OCI-LY1 (cell line): ENCODE results near the gene SMPD3.

Source experiments
- H2AFZ ChIP-seq: fragments of 200-600 bp; sonication (generic), shearing (Covaris generic); 2 replicates; pipeline ENCODE4 v1.6.0; 2014; ENCODE audit warnings: antibody characterized with exemption, mild to moderate bottlenecking, low read length
- H3F3A ChIP-seq: fragments of 200-600 bp; sonication (generic), shearing (Covaris generic); 2 replicates; pipeline ENCODE4 v1.6.0; 2014; ENCODE audit warnings: mild to moderate bottlenecking, antibody characterized with exemption, low read length, moderate library complexity; ENCODE audit not compliant: insufficient read depth
- H3K27ac ChIP-seq: fragments of 200-600 bp; sonication (generic); 2 replicates; pipeline ENCODE4 v1.5.1; 2014; ENCODE audit warnings: low read length, mixed run types, mild to moderate bottlenecking, low read depth; ENCODE audit not compliant: poor library complexity, severe bottlenecking
- H3K27me3 ChIP-seq: fragments of 200-600 bp; sonication (generic); 2 replicates; pipeline ENCODE4 v1.6.0; 2014; ENCODE audit warnings: antibody characterized with exemption, mild to moderate bottlenecking, low read length, moderate library complexity; ENCODE audit not compliant: insufficient read depth
- H3K36me3 ChIP-seq: fragments of 200-600 bp; sonication (generic); 2 replicates; pipeline ENCODE4 v1.6.1; 2014; ENCODE audit warnings: mild to moderate bottlenecking, antibody characterized with exemption, low read length, moderate library complexity, mixed read lengths; ENCODE audit not compliant: insufficient read depth
- H3K4me1 ChIP-seq: fragments of 200-600 bp; sonication (generic); 2 replicates; pipeline ENCODE4 v1.5.1; 2014; ENCODE audit warnings: mild to moderate bottlenecking, low read length, moderate library complexity; ENCODE audit not compliant: insufficient read depth, severe bottlenecking
- H3K4me2 ChIP-seq: fragments of 200-600 bp; sonication (generic), shearing (Covaris generic); 2 replicates; pipeline ENCODE4 v1.6.1; 2014; ENCODE audit warnings: low read length
- H3K4me3 ChIP-seq: fragments of 200-600 bp; sonication (generic); 2 replicates; pipeline ENCODE4 v1.5.1; 2014; ENCODE audit warnings: low read length, low read depth, mild to moderate bottlenecking, mixed read lengths; ENCODE audit not compliant: poor library complexity, severe bottlenecking
- H3K79me2 ChIP-seq: fragments of 200-600 bp; shearing (Covaris generic); 2 replicates; pipeline ENCODE4 v1.6.1; 2016; ENCODE audit warnings: mixed run types, low read length, mixed read lengths; ENCODE audit not compliant: insufficient read depth
- H3K9ac ChIP-seq: fragments of 200-600 bp; sonication (generic), shearing (Covaris generic); 2 replicates; pipeline ENCODE4 v1.6.1; 2014; ENCODE audit warnings: mild to moderate bottlenecking, low read length, mixed read lengths
- H3K9me2 ChIP-seq: fragments of 200-600 bp; sonication (generic), shearing (Covaris generic); 2 replicates; pipeline ENCODE4 v1.6.1; 2014; ENCODE audit warnings: low read depth, mild to moderate bottlenecking, low read length, mixed read lengths
- H3K9me3 ChIP-seq: fragments of 200-600 bp; shearing (Covaris generic); 2 replicates; pipeline ENCODE4 v1.6.1; 2014; ENCODE audit warnings: low read length, mixed read lengths
- H4K20me1 ChIP-seq: fragments of 200-600 bp; sonication (generic), shearing (Covaris generic); 2 replicates; pipeline ENCODE4 v1.6.0; 2016; ENCODE audit warnings: mild to moderate bottlenecking, low read length; ENCODE audit not compliant: insufficient read depth
- EZH2 ChIP-seq: fragments of 200-600 bp; sonication (generic), shearing (Covaris generic); IDR thresholded peaks from 2 replicates; pipeline ENCODE4 v1.8.0; 2017; ENCODE audit warnings: borderline replicate concordance, mixed run types, mild to moderate bottlenecking, antibody characterized with exemption, low read length, moderate library complexity, mixed read lengths
- TF ChIP-seq, protein P1 (sequence below): fragments of 200-600 bp; sonication (generic), shearing (Covaris generic); IDR thresholded peaks from 2 replicates; pipeline ENCODE4 v1.5.1; 2017; ENCODE audit warnings: mild to moderate bottlenecking, antibody characterized with exemption, low read length, moderate library complexity, mixed read lengths

The SMPD3 gene

DNA sequence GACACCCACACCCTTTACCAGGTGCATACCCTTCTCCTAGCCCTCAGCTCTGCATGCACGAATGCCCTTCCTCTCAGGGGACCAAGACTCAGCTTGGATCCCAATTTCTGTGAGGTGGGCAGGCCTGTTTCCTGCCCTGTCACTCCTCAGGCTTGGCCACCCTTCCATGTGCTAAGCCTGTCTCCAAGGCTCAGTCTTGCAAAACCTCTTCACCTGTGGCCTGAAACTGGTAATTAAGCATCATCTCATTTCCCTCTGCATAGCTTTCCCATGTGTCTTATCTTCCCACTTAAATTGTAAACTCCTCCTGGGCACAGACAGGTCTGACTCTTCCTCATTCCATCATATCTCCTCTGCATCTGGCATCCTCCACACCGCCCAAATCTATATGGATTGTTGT lies 31.0 kb upstream of the SMPD3 start:
- no peaks in the 10 kb centered on the region for H4K20me1 ChIP-seq

GRCh38 chr16:68478526-68479250 lies 30.4 kb upstream of the SMPD3 start:
- no peak for TF ChIP-seq EZH2
- TF ChIP-seq, protein P1, sequence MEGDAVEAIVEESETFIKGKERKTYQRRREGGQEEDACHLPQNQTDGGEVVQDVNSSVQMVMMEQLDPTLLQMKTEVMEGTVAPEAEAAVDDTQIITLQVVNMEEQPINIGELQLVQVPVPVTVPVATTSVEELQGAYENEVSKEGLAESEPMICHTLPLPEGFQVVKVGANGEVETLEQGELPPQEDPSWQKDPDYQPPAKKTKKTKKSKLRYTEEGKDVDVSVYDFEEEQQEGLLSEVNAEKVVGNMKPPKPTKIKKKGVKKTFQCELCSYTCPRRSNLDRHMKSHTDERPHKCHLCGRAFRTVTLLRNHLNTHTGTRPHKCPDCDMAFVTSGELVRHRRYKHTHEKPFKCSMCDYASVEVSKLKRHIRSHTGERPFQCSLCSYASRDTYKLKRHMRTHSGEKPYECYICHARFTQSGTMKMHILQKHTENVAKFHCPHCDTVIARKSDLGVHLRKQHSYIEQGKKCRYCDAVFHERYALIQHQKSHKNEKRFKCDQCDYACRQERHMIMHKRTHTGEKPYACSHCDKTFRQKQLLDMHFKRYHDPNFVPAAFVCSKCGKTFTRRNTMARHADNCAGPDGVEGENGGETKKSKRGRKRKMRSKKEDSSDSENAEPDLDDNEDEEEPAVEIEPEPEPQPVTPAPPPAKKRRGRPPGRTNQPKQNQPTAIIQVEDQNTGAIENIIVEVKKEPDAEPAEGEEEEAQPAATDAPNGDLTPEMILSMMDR: no peak
- Histone ChIP-seq H3K36me3 (no peaks in the 10 kb centered on the region; the same call in 1 of the 2 replicates), H3K4me1 (no peaks in the 10 kb centered on the region), H3K79me2 (no peaks in the 10 kb centered on the region), H3K4me2 (no peak overlapping the region), H3K9me2 (no peaks in the 10 kb centered on the region), H3K27me3 (no peaks in the 10 kb centered on the region; the same call in 1 of the 2 replicates), H3K9me3 (no peaks in the 10 kb centered on the region), H3K9ac (no peak overlapping the region), H3F3A (no peaks in the 10 kb centered on the region), H2AFZ (no peak overlapping the region), H3K27ac (no peak overlapping the region), H4K20me1 (no peaks in the 10 kb centered on the region), H3K4me3 (no peak overlapping the region)

More for the DNA sequence above, 31.0 kb upstream of the SMPD3 start:
- H3K79me2 ChIP-seq: no peaks in the 10 kb centered on the region
- H3F3A ChIP-seq: no peaks in the 10 kb centered on the region
- TF ChIP-seq, protein P1: no peak
- TF ChIP-seq EZH2: no peak
- H3K27ac ChIP-seq: no peak overlapping the region
- H3K9me3 ChIP-seq: no peaks in the 10 kb centered on the region
- H3K27me3 ChIP-seq: no peaks in the 10 kb centered on the region; the same call in 1 of the 2 replicates
- no peak overlapping the region for H2AFZ ChIP-seq
- no peaks in the 10 kb centered on the region for H3K4me1 ChIP-seq
- H3K36me3 ChIP-seq: no peaks in the 10 kb centered on the region; the same call in 1 of the 2 replicates
- no peak overlapping the region for H3K9ac ChIP-seq
- no peak overlapping the region for H3K4me3 ChIP-seq
- H3K9me2 ChIP-seq: no peaks in the 10 kb centered on the region
- H3K4me2 ChIP-seq: no peak overlapping the region

- TF ChIP-seq EZH2: no peak
- TF ChIP-seq, protein P1: no peak
- Histone ChIP-seq H3K27me3 (no peaks in the 10 kb centered on the region; the same call in 1 of the 2 replicates), H3K9me2 (no peaks in the 10 kb centered on the region), H3K9ac (no peak overlapping the region), H3K36me3 (no peaks in the 10 kb centered on the region; the same call in 1 of the 2 replicates), H3K27ac (no peak overlapping the region), H3K4me2 (no peak overlapping the region), H3K4me1 (peaks cover 10% of the 10 kb centered on the region), H3K4me3 (no peak overlapping the region), H2AFZ (no peak overlapping the region), H3K9me3 (no peaks in the 10 kb centered on the region), H3F3A (no peaks in the 10 kb centered on the region), H4K20me1 (no peaks in the 10 kb centered on the region), H3K79me2 (no peaks in the 10 kb centered on the region)
These were observed 26.8 kb upstream of the SMPD3 start for GRCh38 chr16:68475071-68475470.
